ENCODE results near the gene CEP41.
A peak's percentile ranks its signal among the peaks of the same experiment; 100 is the strongest.

The CEP41 gene

DNA sequence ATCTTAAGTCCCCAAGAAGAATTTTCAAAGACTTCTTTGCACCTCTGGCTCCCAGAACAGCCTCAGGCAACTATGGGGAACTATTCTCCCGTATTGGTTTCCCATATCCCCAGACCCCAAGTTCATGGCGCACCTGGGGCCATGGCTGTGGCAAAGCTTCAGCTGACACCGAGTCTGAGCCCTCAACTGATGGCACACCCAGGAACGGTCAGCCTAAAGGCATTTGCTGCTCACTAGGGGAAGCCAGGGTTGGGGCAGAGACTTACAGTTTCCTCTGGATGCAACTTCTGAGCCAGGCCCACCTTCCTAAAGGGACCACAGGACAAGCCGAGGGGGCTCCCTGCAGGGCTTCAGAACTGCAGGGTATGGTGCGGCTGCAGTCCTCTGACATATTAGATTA lies 74.3 kb downstream of the CEP41 start:
- WGBS: 73% methylated on average over 6 of the region's 6 CpGs
- Histone ChIP-seq H3K4me1 (ENCODE audit: control insufficient read depth, insufficient read depth, low read depth, low read length) (peaks cover 51% of the 10 kb centered on the region), H3K79me1 (replicated peaks; ENCODE audit: low read length, poor library complexity, severe bottlenecking) (no peaks in the 10 kb centered on the region), H2BK120ac (ENCODE audit: low read depth, low read length) (peak overlapping the region; percentile 86), H3K23ac (ENCODE audit: low read length in 2 of 2) (no peak overlapping the region), H3K4me3 (ENCODE audit: insufficient read depth in 1 of 2, low read depth in 1 of 2, low read length in 2 of 2) (no peak overlapping the region), H3K4ac (ENCODE audit: low read depth in 1 of 2, low read length in 2 of 2) (peak overlapping the region in 1 of 2 experiments; percentile 90), H2BK5ac (ENCODE audit: low read depth, low read length, poor library complexity, severe bottlenecking) (peak overlapping the region; percentile 38), H2AK5ac (ENCODE audit: low read length, severe bottlenecking) (peak overlapping the region; percentile 99), H3K4me2 (ENCODE audit: low read length, poor library complexity, severe bottlenecking) (no peak overlapping the region), H3K27me3 (ENCODE audit: control insufficient read depth in 1 of 2, insufficient read depth in 1 of 2, low read length in 2 of 2) (no peaks in the 10 kb centered on the region), H4K8ac (ENCODE audit: low read length) (peak overlapping the region; percentile 93), H2BK15ac (ENCODE audit: low read depth, poor library complexity, severe bottlenecking) (peak overlapping the region; percentile 57), H2AFZ (ENCODE audit: low read depth, low read length) (no peak overlapping the region), H3K9ac (ENCODE audit: low read length) (no peak overlapping the region), H3K18ac (ENCODE audit: low read depth in 1 of 2, low read length in 2 of 2) (peak overlapping the region; percentile 79 to 97), H3K27ac (ENCODE audit: low read length, poor library complexity, severe bottlenecking) (peak overlapping the region; percentile 85), H3K36me3 (ENCODE audit: control insufficient read depth in 1 of 2, insufficient read depth in 2 of 2, low read depth in 1 of 2, low read length in 2 of 2) (no peaks in the 10 kb centered on the region), H3K9me3 (ENCODE audit: control insufficient read depth, low read length) (no peaks in the 10 kb centered on the region), H3K14ac (ENCODE audit: low read length in 2 of 2) (no peak overlapping the region), H4K91ac (ENCODE audit: low read length) (peak overlapping the region; percentile 98), H2BK12ac (ENCODE audit: low read length in 2 of 2) (peak overlapping the region; percentile 91 to 94)
- DNase-seq: peak; percentile 37

DNA sequence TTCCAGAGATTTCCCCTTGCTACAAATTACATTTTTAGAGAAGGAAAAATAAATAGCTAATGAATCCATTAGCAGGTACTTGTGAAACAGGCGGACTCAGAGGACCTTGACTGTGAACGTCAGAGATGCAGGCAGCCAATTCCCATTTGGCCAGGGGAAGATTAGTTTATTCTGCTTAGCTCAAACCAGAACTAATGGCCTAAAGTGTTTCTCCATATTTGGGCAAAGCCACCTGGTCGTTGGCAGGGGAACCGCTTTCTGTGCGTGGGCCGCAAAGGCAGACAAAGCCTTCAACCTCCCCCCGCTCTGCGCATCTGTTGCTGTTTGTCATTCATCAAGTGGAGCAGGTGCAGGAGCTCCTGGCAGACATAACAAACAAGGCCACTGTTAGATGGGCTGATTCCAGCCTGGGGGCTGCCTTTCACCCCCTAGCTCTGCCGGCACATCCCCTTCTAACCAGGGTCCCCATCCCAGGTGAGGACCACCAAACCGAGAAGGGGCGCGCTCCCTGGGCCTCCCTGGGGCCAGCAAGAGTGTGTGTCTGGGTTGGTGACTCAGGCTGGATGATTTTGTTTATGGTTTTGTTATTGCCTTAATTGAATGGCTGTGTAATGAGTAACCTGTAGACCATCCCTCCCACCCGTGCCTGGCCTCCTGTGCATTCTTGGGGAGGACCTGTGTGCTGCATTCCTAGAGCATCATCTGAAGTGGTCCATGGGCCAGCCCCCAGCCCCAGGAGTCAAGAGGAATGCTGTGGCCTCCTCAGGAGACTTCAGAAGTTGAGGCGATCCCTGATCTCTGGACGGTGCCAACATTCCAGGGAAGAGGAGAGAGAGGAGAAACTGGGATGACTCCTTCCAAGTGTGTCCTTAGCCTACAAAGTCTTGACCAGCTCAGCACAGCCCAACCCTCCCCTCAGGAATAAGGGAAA lies 75.0 kb downstream of the CEP41 start:
- Histone ChIP-seq H3K4me3 (ENCODE audit: insufficient read depth in 1 of 2, low read depth in 1 of 2, low read length in 2 of 2) (no peak overlapping the region), H3K27ac (ENCODE audit: low read length, poor library complexity, severe bottlenecking) (peak overlapping the region; percentile 85), H3K79me1 (replicated peaks; ENCODE audit: low read length, poor library complexity, severe bottlenecking) (no peaks in the 10 kb centered on the region), H3K9me3 (ENCODE audit: control insufficient read depth, low read length) (peaks cover 6% of the 10 kb centered on the region), H2AFZ (ENCODE audit: low read depth, low read length) (no peak overlapping the region), H2AK5ac (ENCODE audit: low read length, severe bottlenecking) (peak overlapping the region; percentile 99), H2BK120ac (ENCODE audit: low read depth, low read length) (peak overlapping the region; percentile 86), H3K27me3 (ENCODE audit: control insufficient read depth in 1 of 2, insufficient read depth in 1 of 2, low read length in 2 of 2) (no peaks in the 10 kb centered on the region), H3K36me3 (ENCODE audit: control insufficient read depth in 1 of 2, insufficient read depth in 2 of 2, low read depth in 1 of 2, low read length in 2 of 2) (no peaks in the 10 kb centered on the region), H3K23ac (ENCODE audit: low read length in 2 of 2) (no peak overlapping the region), H3K4ac (ENCODE audit: low read depth in 1 of 2, low read length in 2 of 2) (peak overlapping the region; percentile 81 to 83), H4K91ac (ENCODE audit: low read length) (peak overlapping the region; percentile 70), H2BK5ac (ENCODE audit: low read depth, low read length, poor library complexity, severe bottlenecking) (peak overlapping the region; percentile 20), H3K9ac (ENCODE audit: low read length) (no peak overlapping the region), H3K18ac (ENCODE audit: low read depth in 1 of 2, low read length in 2 of 2) (peak overlapping the region; percentile 1 to 76), H3K4me2 (ENCODE audit: low read length, poor library complexity, severe bottlenecking) (no peak overlapping the region), H3K14ac (ENCODE audit: low read length in 2 of 2) (no peak overlapping the region), H2BK12ac (ENCODE audit: low read length in 2 of 2) (peak overlapping the region; percentile 73 to 94), H2BK15ac (ENCODE audit: low read depth, poor library complexity, severe bottlenecking) (peak overlapping the region; percentile 80), H3K4me1 (ENCODE audit: control insufficient read depth, insufficient read depth, low read depth, low read length) (peaks cover 47% of the 10 kb centered on the region), H4K8ac (ENCODE audit: low read length) (peak overlapping the region; percentile 70)
- peak; percentile 93 for DNase-seq
- 4% methylated on average over 14 of the region's 15 CpGs for WGBS

DNA sequence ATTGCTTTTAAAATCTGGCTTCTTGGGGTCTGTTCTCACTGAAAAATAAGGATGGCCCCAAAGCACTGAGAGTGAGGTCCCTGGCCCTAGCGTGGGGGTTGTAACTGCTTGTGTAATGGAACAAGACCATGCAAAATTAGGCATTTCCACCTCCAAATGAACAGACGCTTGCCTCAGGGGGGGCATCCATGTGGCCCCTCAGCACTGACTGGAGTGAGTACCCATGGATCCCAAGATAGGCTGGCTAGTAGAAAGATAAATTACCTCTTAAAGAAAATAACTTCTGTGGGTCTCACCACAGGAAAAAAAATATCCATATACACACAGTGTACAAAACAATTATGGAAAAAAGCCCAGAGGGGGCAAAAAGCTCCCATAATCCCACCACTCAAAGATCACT lies 75.7 kb downstream of the CEP41 start:
- no peak overlapping the region for H3K9ac ChIP-seq (ENCODE audit: low read length)
- peaks cover 13% of the 10 kb centered on the region for H3K9me3 ChIP-seq (ENCODE audit: control insufficient read depth, low read length)
- H3K4ac ChIP-seq (ENCODE audit: low read depth in 1 of 2, low read length in 2 of 2): peak overlapping the region in 1 of 2 experiments; percentile 5
- H3K14ac ChIP-seq (ENCODE audit: low read length in 2 of 2): no peak overlapping the region
- H3K4me2 ChIP-seq (ENCODE audit: low read length, poor library complexity, severe bottlenecking): no peak overlapping the region
- peak overlapping the region; percentile 47 for H2BK5ac ChIP-seq (ENCODE audit: low read depth, low read length, poor library complexity, severe bottlenecking)
- H2AFZ ChIP-seq (ENCODE audit: low read depth, low read length): no peak overlapping the region
- H3K36me3 ChIP-seq (ENCODE audit: control insufficient read depth in 1 of 2, insufficient read depth in 2 of 2, low read depth in 1 of 2, low read length in 2 of 2): no peaks in the 10 kb centered on the region
- H4K91ac ChIP-seq (ENCODE audit: low read length): peak overlapping the region; percentile 37
- H3K4me1 ChIP-seq (ENCODE audit: control insufficient read depth, insufficient read depth, low read depth, low read length): peaks cover 47% of the 10 kb centered on the region
- no peak overlapping the region for H3K4me3 ChIP-seq (ENCODE audit: insufficient read depth in 1 of 2, low read depth in 1 of 2, low read length in 2 of 2)
- no peaks in the 10 kb centered on the region for H3K27me3 ChIP-seq (ENCODE audit: control insufficient read depth in 1 of 2, insufficient read depth in 1 of 2, low read length in 2 of 2)
- peak overlapping the region; percentile 20 for H2BK15ac ChIP-seq (ENCODE audit: low read depth, poor library complexity, severe bottlenecking)
- WGBS: 83% methylated on average over 2 of the region's 2 CpGs
- peak overlapping the region; percentile 6 to 95 for H2BK12ac ChIP-seq (ENCODE audit: low read length in 2 of 2)
- DNase-seq: no peak
- no peaks in the 10 kb centered on the region for H3K79me1 ChIP-seq (replicated peaks; ENCODE audit: low read length, poor library complexity, severe bottlenecking)
- no peak overlapping the region for H3K23ac ChIP-seq (ENCODE audit: low read length in 2 of 2)
- H3K18ac ChIP-seq (ENCODE audit: low read depth in 1 of 2, low read length in 2 of 2): peak overlapping the region in 1 of 2 experiments; percentile 68
- peak overlapping the region; percentile 96 for H2AK5ac ChIP-seq (ENCODE audit: low read length, severe bottlenecking)
- no peak overlapping the region for H4K8ac ChIP-seq (ENCODE audit: low read length)
- no peak overlapping the region for H2BK120ac ChIP-seq (ENCODE audit: low read depth, low read length)
- H3K27ac ChIP-seq (ENCODE audit: low read length, poor library complexity, severe bottlenecking): peak overlapping the region; percentile 85

GRCh38 chr7:130364451-130364850 lies 76.4 kb downstream of the CEP41 start:
- H2AFZ ChIP-seq (ENCODE audit: low read depth, low read length): no peak overlapping the region
- no peak overlapping the region for H4K8ac ChIP-seq (ENCODE audit: low read length)

More at GRCh38 chr7:130364451-130364850, 76.4 kb downstream of the CEP41 start:
- no peak for DNase-seq
- WGBS: 96% methylated on average over 4 of the region's 4 CpGs
- no peak overlapping the region for H3K4me3 ChIP-seq (ENCODE audit: insufficient read depth in 1 of 2, low read depth in 1 of 2, low read length in 2 of 2)
- H4K91ac ChIP-seq (ENCODE audit: low read length): peak overlapping the region; percentile 36
- no peaks in the 10 kb centered on the region for H3K79me1 ChIP-seq (replicated peaks; ENCODE audit: low read length, poor library complexity, severe bottlenecking)
- peak overlapping the region; percentile 57 for H2BK15ac ChIP-seq (ENCODE audit: low read depth, poor library complexity, severe bottlenecking)
- H3K4ac ChIP-seq (ENCODE audit: low read depth in 1 of 2, low read length in 2 of 2): peak overlapping the region; percentile 3 to 55
- H3K4me2 ChIP-seq (ENCODE audit: low read length, poor library complexity, severe bottlenecking): no peak overlapping the region
- no peak overlapping the region for H3K14ac ChIP-seq (ENCODE audit: low read length in 2 of 2)
- no peaks in the 10 kb centered on the region for H3K27me3 ChIP-seq (ENCODE audit: control insufficient read depth in 1 of 2, insufficient read depth in 1 of 2, low read length in 2 of 2)
- H3K23ac ChIP-seq (ENCODE audit: low read length in 2 of 2): no peak overlapping the region
- peak overlapping the region; percentile 58 to 68 for H3K18ac ChIP-seq (ENCODE audit: low read depth in 1 of 2, low read length in 2 of 2)
- H2AK5ac ChIP-seq (ENCODE audit: low read length, severe bottlenecking): peak overlapping the region; percentile 96
- H2BK120ac ChIP-seq (ENCODE audit: low read depth, low read length): peak overlapping the region; percentile 29
- H3K9ac ChIP-seq (ENCODE audit: low read length): no peak overlapping the region
- no peak overlapping the region for H2BK5ac ChIP-seq (ENCODE audit: low read depth, low read length, poor library complexity, severe bottlenecking)
- H3K36me3 ChIP-seq (ENCODE audit: control insufficient read depth in 1 of 2, insufficient read depth in 2 of 2, low read depth in 1 of 2, low read length in 2 of 2): peaks cover 0 to under 1% of the 10 kb centered on the region in 2 experiments
- peaks cover 43% of the 10 kb centered on the region for H3K4me1 ChIP-seq (ENCODE audit: control insufficient read depth, insufficient read depth, low read depth, low read length)
- peak overlapping the region; percentile 6 to 95 for H2BK12ac ChIP-seq (ENCODE audit: low read length in 2 of 2)
- H3K27ac ChIP-seq (ENCODE audit: low read length, poor library complexity, severe bottlenecking): peak overlapping the region; percentile 85
- peaks cover 19% of the 10 kb centered on the region for H3K9me3 ChIP-seq (ENCODE audit: control insufficient read depth, low read length)

Measured in mesenchymal stem cell (in vitro differentiated cells and primary cell).